ENCODE results near the gene PCDHB10.
"Not testable (repeated sequence)": the region's sequence is repeated elsewhere in the genome, so short reads cannot be mapped to it uniquely, and the experiment has no call there.

Gene PCDHB10

GRCh38 chr5:141186897-141187512 is 5.1 kb upstream of the PCDHB10 start, which contains the start of gene PCDHB9:
TSS of gene PCDHB9 (plus strand) at chr5:141187161. CDS start at chr5:141187319, 158 bp downstream.
- in situ Hi-C loops (cut with MboI; ENCODE audit: low sequenced_read_pairs), result no loop called here

- in situ Hi-C loops (cut with MboI; ENCODE audit: low sequenced_read_pairs), result not testable (repeated sequence)
Observed at GRCh38 chr5:141188682-141189081, 3.5 kb upstream of the PCDHB10 start.

- in situ Hi-C loops (cut with MboI; ENCODE audit: low sequenced_read_pairs), result not testable (repeated sequence)
Observed at GRCh38 chr5:141189131-141189530, 3.0 kb upstream of the PCDHB10 start.

DNA sequence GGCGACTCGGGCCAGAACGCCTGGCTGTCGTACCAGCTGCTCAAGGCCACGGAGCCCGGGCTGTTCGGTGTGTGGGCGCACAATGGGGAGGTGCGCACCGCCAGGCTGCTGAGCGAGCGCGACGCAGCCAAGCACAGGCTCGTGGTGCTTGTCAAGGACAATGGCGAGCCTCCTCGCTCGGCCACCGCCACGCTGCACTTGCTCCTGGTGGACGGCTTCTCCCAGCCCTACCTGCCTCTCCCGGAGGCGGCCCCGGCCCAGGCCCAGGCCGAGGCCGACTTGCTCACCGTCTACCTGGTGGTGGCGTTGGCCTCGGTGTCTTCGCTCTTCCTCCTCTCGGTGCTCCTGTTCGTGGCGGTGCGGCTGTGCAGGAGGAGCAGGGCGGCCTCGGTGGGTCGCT is 2.2 kb downstream of the PCDHB10 start:
- in situ Hi-C loops (cut with MboI; ENCODE audit: low sequenced_read_pairs), result not testable (repeated sequence)

DNA sequence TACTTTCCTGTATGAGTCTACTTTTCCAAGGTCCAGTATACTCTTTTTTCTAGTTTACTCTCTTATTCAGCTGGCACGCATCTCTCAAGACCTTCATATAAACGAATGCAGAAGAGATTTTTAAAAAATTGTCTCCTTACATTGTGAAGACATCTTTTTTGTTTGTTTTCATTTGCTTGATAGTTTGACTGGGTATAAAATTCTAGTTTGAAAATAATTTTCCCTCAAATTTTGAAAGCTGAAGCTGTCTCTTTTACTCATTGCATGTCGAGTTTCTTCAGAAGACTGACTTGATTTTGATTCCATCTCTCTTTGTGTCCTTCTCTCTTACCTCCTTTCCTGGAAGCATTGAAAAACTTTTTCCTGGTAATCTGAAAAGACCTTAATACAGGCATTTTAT is 4.2 kb downstream of the PCDHB10 start:
- in situ Hi-C loops (cut with MboI; ENCODE audit: low sequenced_read_pairs), result no loop called here

DNA sequence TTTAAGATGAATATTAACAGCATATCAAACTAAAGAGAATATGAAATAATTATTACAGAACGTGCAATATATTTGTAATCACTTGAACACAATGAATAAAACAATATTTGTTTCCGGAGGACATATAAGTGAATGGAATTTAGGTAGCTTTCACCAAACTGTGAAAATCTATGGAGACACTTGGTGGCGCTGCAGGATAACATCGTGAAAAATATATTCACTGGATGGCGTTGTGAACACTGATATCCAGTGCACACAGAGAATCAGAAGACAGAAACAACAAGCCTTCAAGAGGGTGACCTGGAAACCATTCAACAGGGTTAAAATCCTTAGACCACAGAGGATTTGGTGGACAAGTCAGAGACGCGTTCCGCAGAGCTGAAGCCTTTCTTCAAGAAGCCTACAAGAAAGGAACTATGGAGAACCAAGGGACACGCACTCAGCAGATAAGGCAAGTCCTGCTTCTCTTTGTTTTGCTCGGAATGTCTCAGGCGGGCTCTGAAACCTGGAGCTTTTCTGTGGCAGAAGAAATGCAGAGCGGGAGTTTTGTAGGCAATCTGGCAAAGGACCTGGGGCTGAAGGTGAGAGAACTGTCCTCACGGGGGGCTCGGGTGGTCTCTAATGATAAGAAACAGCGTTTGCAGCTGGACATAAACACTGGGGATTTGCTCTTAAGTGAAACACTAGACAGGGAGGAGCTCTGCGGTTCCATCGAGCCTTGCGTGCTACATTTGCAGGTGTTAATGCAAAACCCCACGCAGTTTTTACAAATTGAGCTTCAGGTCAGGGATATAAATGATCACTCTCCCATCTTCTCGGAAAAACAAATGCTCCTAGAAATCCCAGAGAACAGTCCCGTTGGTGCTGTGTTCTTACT is 7.4 kb downstream of the PCDHB10 start, which contains the start of gene PCDHB11:
TSS of gene PCDHB11 (plus strand) at position 269 of the 877 bp plus-strand sequence. CDS start at position 417, 148 bp downstream.
- in situ Hi-C loops (cut with MboI; ENCODE audit: low sequenced_read_pairs), result no loop called here

DNA sequence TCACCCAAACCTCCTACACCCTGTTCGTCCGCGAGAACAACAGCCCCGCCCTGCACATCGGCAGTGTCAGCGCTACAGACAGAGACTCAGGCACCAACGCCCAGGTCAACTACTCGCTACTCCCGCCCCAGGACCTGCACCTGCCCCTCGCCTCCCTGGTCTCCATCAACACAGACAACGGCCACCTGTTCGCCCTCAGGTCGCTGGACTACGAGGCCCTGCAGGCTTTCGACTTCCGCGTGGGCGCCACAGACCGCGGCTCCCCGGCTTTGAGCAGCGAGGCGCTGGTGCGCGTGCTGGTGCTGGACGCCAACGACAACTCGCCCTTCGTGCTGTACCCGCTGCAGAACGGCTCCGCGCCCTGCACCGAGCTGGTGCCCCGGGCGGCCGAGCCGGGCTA is 9.0 kb downstream of the PCDHB10 start:
- in situ Hi-C loops (cut with MboI; ENCODE audit: low sequenced_read_pairs), result not testable (repeated sequence)

GRCh38 chr5:141201646-141202045 is 9.5 kb downstream of the PCDHB10 start:
- in situ Hi-C loops (cut with MboI; ENCODE audit: low sequenced_read_pairs), result not testable (repeated sequence)

DNA sequence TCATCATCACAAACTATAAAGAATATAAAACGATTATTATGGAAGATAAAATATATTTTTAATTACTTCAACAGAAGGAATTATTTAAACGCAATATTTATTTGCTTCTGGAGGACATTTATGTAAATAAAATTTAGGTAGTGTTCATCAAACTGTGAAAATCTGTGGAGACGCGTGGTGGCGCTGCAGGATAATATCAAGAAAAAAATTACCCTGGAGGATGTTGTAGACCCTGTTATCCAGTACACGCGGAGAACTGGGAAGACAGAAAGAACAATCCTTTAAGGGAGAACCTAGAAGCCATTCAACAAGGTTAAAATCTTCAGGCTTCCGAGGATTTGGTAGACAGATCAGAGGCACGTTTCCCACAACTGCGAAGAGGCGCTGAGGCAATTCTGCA is 16.3 kb downstream of the PCDHB10 start, which contains the start of gene PCDHB12:
TSS of gene PCDHB12 (plus strand) at position 242 of the 400 bp plus-strand sequence. CDS start 189 bp downstream, outside the sequence.
- in situ Hi-C loops (cut with MboI; ENCODE audit: low sequenced_read_pairs), result no loop called here

GRCh38 chr5:141210281-141210680 is 18.1 kb downstream of the PCDHB10 start:
- in situ Hi-C loops (cut with MboI; ENCODE audit: low sequenced_read_pairs), result not testable (repeated sequence)

GRCh38 chr5:141210849-141211248 is 18.7 kb downstream of the PCDHB10 start:
- in situ Hi-C loops (cut with MboI; ENCODE audit: low sequenced_read_pairs), result not testable (repeated sequence)

GRCh38 chr5:141213656-141214339 is 21.6 kb downstream of the PCDHB10 start, which contains the start of gene PCDHB13:
TSS of gene PCDHB13 (plus strand) at chr5:141213919. CDS start at chr5:141214124, 205 bp downstream.
- in situ Hi-C loops (cut with MboI; ENCODE audit: low sequenced_read_pairs), result not testable (repeated sequence)

- in situ Hi-C loops (cut with MboI; ENCODE audit: low sequenced_read_pairs), result not testable (repeated sequence)
Observed at GRCh38 chr5:141214583-141214982, 22.4 kb downstream of the PCDHB10 start.

DNA sequence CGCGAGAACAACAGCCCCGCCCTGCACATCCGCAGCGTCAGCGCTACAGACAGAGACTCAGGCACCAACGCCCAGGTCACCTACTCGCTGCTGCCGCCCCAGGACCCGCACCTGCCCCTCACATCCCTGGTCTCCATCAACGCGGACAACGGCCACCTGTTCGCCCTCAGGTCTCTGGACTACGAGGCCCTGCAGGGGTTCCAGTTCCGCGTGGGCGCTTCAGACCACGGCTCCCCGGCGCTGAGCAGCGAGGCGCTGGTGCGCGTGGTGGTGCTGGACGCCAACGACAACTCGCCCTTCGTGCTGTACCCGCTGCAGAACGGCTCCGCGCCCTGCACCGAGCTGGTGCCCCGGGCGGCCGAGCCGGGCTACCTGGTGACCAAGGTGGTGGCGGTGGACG is 23.4 kb downstream of the PCDHB10 start:
- in situ Hi-C loops (cut with MboI; ENCODE audit: low sequenced_read_pairs), result not testable (repeated sequence)

DNA sequence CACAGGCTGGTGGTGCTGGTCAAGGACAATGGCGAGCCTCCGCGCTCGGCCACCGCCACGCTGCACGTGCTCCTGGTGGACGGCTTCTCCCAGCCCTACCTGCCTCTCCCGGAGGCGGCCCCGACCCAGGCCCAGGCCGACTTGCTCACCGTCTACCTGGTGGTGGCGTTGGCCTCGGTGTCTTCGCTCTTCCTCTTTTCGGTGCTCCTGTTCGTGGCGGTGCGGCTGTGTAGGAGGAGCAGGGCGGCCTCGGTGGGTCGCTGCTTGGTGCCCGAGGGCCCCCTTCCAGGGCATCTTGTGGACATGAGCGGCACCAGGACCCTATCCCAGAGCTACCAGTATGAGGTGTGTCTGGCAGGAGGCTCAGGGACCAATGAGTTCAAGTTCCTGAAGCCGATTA is 23.9 kb downstream of the PCDHB10 start:
- in situ Hi-C loops (cut with MboI; ENCODE audit: low sequenced_read_pairs), result not testable (repeated sequence)

DNA sequence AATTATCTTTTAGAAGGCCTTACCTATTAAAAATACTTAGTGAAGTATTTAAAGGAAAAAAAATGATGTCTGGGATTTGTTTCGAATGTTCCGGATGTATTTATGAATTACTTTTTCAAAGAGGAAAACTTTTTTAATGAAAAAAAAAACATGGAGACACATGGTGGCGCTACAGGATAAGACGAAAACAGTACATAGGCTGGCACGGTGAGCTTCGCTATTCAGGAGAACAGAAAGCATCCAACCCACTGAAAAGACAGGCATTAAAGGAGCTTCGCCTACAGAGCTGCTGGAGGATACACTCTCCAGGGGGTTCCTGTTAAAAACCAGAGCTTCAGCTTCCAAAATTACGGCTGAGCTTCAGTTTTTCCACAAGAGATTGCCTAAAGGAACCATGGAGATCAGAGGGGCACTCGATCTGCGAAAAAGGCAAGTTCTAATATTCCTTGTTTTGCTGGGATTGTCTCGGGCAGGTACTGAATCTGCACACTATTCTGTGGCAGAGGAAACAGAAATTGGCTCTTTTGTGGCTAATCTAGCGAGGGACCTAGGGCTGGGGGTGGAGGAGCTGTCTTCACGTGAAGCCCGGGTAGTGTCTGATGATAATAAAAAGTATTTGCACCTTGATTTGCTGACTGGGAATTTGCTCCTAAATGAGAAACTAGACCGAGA is 31.1 kb downstream of the PCDHB10 start, which contains the start of gene PCDHB14:
TSS of gene PCDHB14 (plus strand) at position 232 of the 672 bp plus-strand sequence. CDS start at position 395, 163 bp downstream.
- in situ Hi-C loops (cut with MboI; ENCODE audit: low sequenced_read_pairs), result no loop called here

- in situ Hi-C loops (cut with MboI; ENCODE audit: low sequenced_read_pairs), result not testable (repeated sequence)
Observed at GRCh38 chr5:141224844-141225243, 32.7 kb downstream of the PCDHB10 start.

- in situ Hi-C loops (cut with MboI; ENCODE audit: low sequenced_read_pairs), result not testable (repeated sequence)
Observed at GRCh38 chr5:141225421-141225820, 33.3 kb downstream of the PCDHB10 start.

GRCh38 chr5:141234109-141234667 is 42.0 kb downstream of the PCDHB10 start:
- in situ Hi-C loops (cut with MboI; ENCODE audit: low sequenced_read_pairs), result no loop called here

- in situ Hi-C loops (cut with MboI; ENCODE audit: low sequenced_read_pairs), result not testable (repeated sequence)
Observed at GRCh38 chr5:141235922-141236321, 43.8 kb downstream of the PCDHB10 start.

Data from hTERT RPE-1 (cell line).